ENCODE data around the gene PRR29.

- TF ChIP-seq CTCF (IDR thresholded peaks at IDR 0.05; ENCODE audit: insufficient read depth, low read length, poor library complexity, severe bottlenecking) = no peak
- TF ChIP-seq EZH2phosphoT487 (conservative IDR thresholded peaks at IDR 0.05; ENCODE audit: low read length) = no peak
Observed at GRCh38 chr17:64006361-64007088, 8.4 kb downstream of the PRR29 start.

Data from SU-DHL-6 (cell line).